Gastrocnemius medialis (tissue), 4 donors: ENCODE data around the gene NR6A1.

Experiments
- CTCF ChIP-seq, 5 experiments: fragments of 450-650 bp in 3 of 5; fragments of 200-600 bp in 2 of 5; sonication (generic) in 2 of 5; IDR thresholded peaks in 4 of 5; conservative IDR thresholded peaks in 1 of 5; 1 replicate in 4 of 5; 2 replicates in 1 of 5; pipeline ENCODE4 v1.5.1; 2016 to 2019; ENCODE audit warnings: antibody characterized with exemption in 5 of 5, mild to moderate bottlenecking in 3 of 5, moderate library complexity in 3 of 5
- POLR2A ChIP-seq, 2 donors: fragments of 450-650 bp; IDR thresholded peaks; one replicate each; pipeline ENCODE4 v1.6.1; 2017; ENCODE audit warnings: antibody characterized with exemption in 2 of 2, mild to moderate bottlenecking in 2 of 2, moderate library complexity in 2 of 2

- TF ChIP-seq CTCF (IDR thresholded peaks at IDR 0.05 in 4 of 5, conservative IDR thresholded peaks at IDR 0.05 in 1 of 5) (no peak), POLR2A (IDR thresholded peaks at IDR 0.05) (no peak)
Measured at GRCh38 chr9:124761710-124762109, 9.4 kb downstream of the NR6A1 start.
